HepG2 (cell line): ENCODE results near the gene RBM28. TPM values are rescaled to one million over a fixed set of nuclear protein-coding genes. Genes with fewer than 3 reads are reported as not detected.

Experiments used
- ATAC-seq: fragments of 200-7000 bp; cut with Tn5 transposase; 3 replicates; pipeline ENCODE4 v1.9.1; 2020; ENCODE audit warnings: mild to moderate bottlenecking, moderate library complexity
- BruUV-seq: library from RNA; stranded (reverse); fragments of 400-500 nt; replicated peaks from 2 replicates; lab custom pipeline; 2021; lab: Mats Ljungman, UMichigan
- CTCF ChIA-PET: fragments of 300-600 bp; formaldehyde crosslinking; extraction: SDS; loops from one replicate; lab custom pipeline; 2021; ENCODE audit warnings: low total read pairs, inconsistent platforms, low intra/inter-chr PET ratio; lab: Yijun Ruan, JAX
- POLR2A ChIA-PET: fragments of 350-600 bp; sonication (Branson Sonifier 250); formaldehyde crosslinking; loops from one replicate; lab custom pipeline; 2020; ENCODE audit warnings: antibody characterized with exemption, inconsistent platforms; lab: Yijun Ruan, JAX
- DNase-seq: peaks from one replicate; pipeline ENCODE4 v3.0.0-alpha.2; 2015; ENCODE audit warnings: low spot score
- FAIRE-seq: peaks from 3 replicates; lab custom pipeline; 2011; peaks lifted over from hg19 to GRCh38; lab: Jason Lieb, UNC
- H2AFZ ChIP-seq: one replicate; pipeline ENCODE4 v1.6.1; 2011; ENCODE audit warnings: low read length, inconsistent platforms
- H3K27ac ChIP-seq: fragments of 300-600 bp; 3 replicates; pipeline ENCODE4 v1.8.0; 2011; ENCODE audit warnings: mixed run types, mild to moderate bottlenecking, mixed read lengths, low read length, inconsistent platforms; ENCODE audit not compliant: insufficient read depth; ENCODE audit errors: extremely low read length
- H3K27me3 ChIP-seq, 2 experiments: fragments of 200-600 bp in 1 of 2; 2 replicates in 1 of 2; 3 replicates in 1 of 2; pipeline versions ENCODE4 v1.6.0 to v1.8.0; 2011; ENCODE audit warnings: low read length in 2 of 2, mild to moderate bottlenecking in 2 of 2, moderate library complexity in 2 of 2, inconsistent platforms in 1 of 2; ENCODE audit not compliant: insufficient read depth in 2 of 2, control insufficient read depth in 1 of 2
- H3K36me3 ChIP-seq, 2 experiments: fragments of 200-600 bp in 1 of 2; replicated peaks in 1 of 2; 2 replicates in 1 of 2; 3 replicates in 1 of 2; pipeline versions ENCODE4 v1.5.1 to v1.8.0; 2011; ENCODE audit warnings: low read length in 2 of 2, inconsistent platforms in 1 of 2; ENCODE audit not compliant: insufficient read depth in 2 of 2, control insufficient read depth in 1 of 2
- H3K4me1 ChIP-seq: 2 replicates; pipeline ENCODE4 v1.5.1; 2012; ENCODE audit warnings: low read length, inconsistent platforms; ENCODE audit not compliant: insufficient read depth
- H3K4me2 ChIP-seq: 2 replicates; pipeline ENCODE4 v1.6.0; 2011; ENCODE audit warnings: low read depth, low read length, inconsistent platforms
- H3K4me3 ChIP-seq, 3 experiments: fragments of 200-600 bp in 1 of 3; sonication (generic), shearing (Covaris generic) in 1 of 3; replicated peaks in 1 of 3; 2 replicates each; pipeline ENCODE4 v1.5.1; 2011 to 2016; ENCODE audit warnings: low read length in 3 of 3, inconsistent platforms in 2 of 3, low read depth in 2 of 3, mild to moderate bottlenecking in 2 of 3, control low read depth in 1 of 3, mixed read lengths in 1 of 3; ENCODE audit not compliant: insufficient read depth in 1 of 3
- H3K79me2 ChIP-seq: one replicate; pipeline ENCODE4 v1.6.1; 2011; ENCODE audit warnings: low read length, inconsistent platforms; ENCODE audit not compliant: insufficient read depth
- H3K9ac ChIP-seq: 2 replicates; pipeline ENCODE4 v1.6.0; 2011; ENCODE audit warnings: mild to moderate bottlenecking, low read depth, low read length, inconsistent platforms; ENCODE audit not compliant: insufficient read depth
- H3K9me3 ChIP-seq: 2 replicates; pipeline ENCODE4 v1.5.1; 2012; ENCODE audit warnings: mild to moderate bottlenecking, low read length
- H4K20me1 ChIP-seq: 2 replicates; pipeline ENCODE4 v1.6.0; 2011; ENCODE audit warnings: inconsistent platforms, mild to moderate bottlenecking, low read length, moderate library complexity; ENCODE audit not compliant: insufficient read depth
- AHR ChIP-seq: IDR thresholded peaks from 2 replicates; pipeline ENCODE4 v1.6.1; 2018; ENCODE audit warnings: missing genetic modification reagents, missing compliant biosample characterization
- ELK4 ChIP-seq: sonication (generic); formaldehyde crosslinking; IDR thresholded peaks from 2 replicates; pipeline ENCODE4 v1.9.0; 2021; ENCODE audit warnings: missing genetic modification reagents, borderline replicate concordance
- HMG20A ChIP-seq: IDR thresholded peaks from 2 replicates; pipeline ENCODE4 v1.6.1; 2016; ENCODE audit warnings: borderline replicate concordance
- HNRNPK ChIP-seq: fragments of 200-400 bp; formaldehyde crosslinking; IDR thresholded peaks from 2 replicates; pipeline ENCODE4 v1.6.1; 2018; ENCODE audit warnings: low read length, low read depth, moderate library complexity, mild to moderate bottlenecking; ENCODE audit not compliant: poor library complexity, severe bottlenecking
- MIER3 ChIP-seq: IDR thresholded peaks from 2 replicates; pipeline ENCODE4 v1.6.1; 2016; ENCODE audit warnings: missing compliant biosample characterization, borderline replicate concordance
- MYC ChIP-seq: sonication (generic); formaldehyde crosslinking; IDR thresholded peaks from 2 replicates; pipeline ENCODE4 v1.9.0; 2021; ENCODE audit warnings: missing genetic modification reagents, borderline replicate concordance
- NR2F2 ChIP-seq: IDR thresholded peaks from 2 replicates; pipeline ENCODE4 v1.6.1; 2012; ENCODE audit warnings: low read depth, inconsistent platforms, borderline replicate concordance
- SRF ChIP-seq: IDR thresholded peaks from 2 replicates; pipeline ENCODE4 v1.6.1; 2011; ENCODE audit warnings: mild to moderate bottlenecking, low read depth, low read length, moderate library complexity
- SUZ12 ChIP-seq: fragments of 150-350 bp; IDR thresholded peaks from 2 replicates; pipeline ENCODE4 v1.6.1; 2014; ENCODE audit warnings: low read depth, low read length
- THAP8 ChIP-seq: sonication (generic); formaldehyde crosslinking; IDR thresholded peaks from 2 replicates; pipeline ENCODE4 v1.5.1; 2020; ENCODE audit warnings: missing genetic modification reagents, mild to moderate bottlenecking, borderline replicate concordance
- YY1 ChIP-seq: IDR thresholded peaks from 2 replicates; pipeline ENCODE4 v1.6.1; 2011; ENCODE audit warnings: low read length, low read depth, moderate library complexity, mild to moderate bottlenecking; ENCODE audit not compliant: insufficient read depth, insufficient replicate concordance
- ZFP1 ChIP-seq: IDR thresholded peaks from 2 replicates; pipeline ENCODE4 v1.6.1; 2016
- ZFP36 ChIP-seq: fragments of 150-350 bp; IDR thresholded peaks from 2 replicates; pipeline ENCODE4 v1.6.1; 2018; ENCODE audit warnings: borderline replicate concordance, low read length, low read depth; ENCODE audit not compliant: partially characterized antibody
- ZNF251 ChIP-seq: sonication (generic); formaldehyde crosslinking; IDR thresholded peaks from 2 replicates; pipeline ENCODE4 v1.9.0; 2021; ENCODE audit warnings: mild to moderate bottlenecking, missing genetic modification reagents
- ZNF280B ChIP-seq: sonication (generic); formaldehyde crosslinking; IDR thresholded peaks from 2 replicates; pipeline ENCODE4 v1.5.0; 2020; ENCODE audit warnings: missing genetic modification reagents, mild to moderate bottlenecking, borderline replicate concordance
- ZNF549 ChIP-seq: sonication (generic); formaldehyde crosslinking; IDR thresholded peaks from 2 replicates; pipeline ENCODE4 v1.5.0; 2020; ENCODE audit warnings: missing genetic modification reagents
- WGBS: methylation state at CpG from one replicate; pipeline ENCODE4 v1.1.6; 2017; ENCODE audit warnings: low lambda C conversion rate; 5-methylcytosine and 5-hydroxymethylcytosine counted together
- in situ Hi-C: cut with HindIII; loops from 2 replicates; pipeline ENCODE4 v1.10.0; 2017; ENCODE audit warnings: low pct_unique_long_range_greater_than_20kb; ENCODE audit not compliant: extremely low pct_ligation_motif_present
- intact Hi-C: fragments of 100-400 bp; cut with micrococcal nuclease; formaldehyde crosslinking; loops from one replicate; pipeline ENCODE4 v1.10.0; 2022; ENCODE audit not compliant: unreplicated experiment
- polyA plus RNA-seq, 8 experiments: library from polyadenylated mRNA; depleted of rRNA in 3 of 8; stranded (reverse) in 7 of 8; unstranded in 1 of 8; fragments of >200 nt; fragmentation: Illumina TruSeq in 4 of 8; extraction: Trizol in 4 of 8; gene quantifications; 2 replicates each; pipeline versions ENCODE4 v1.2.1 to v1.2.3, GENCODE V29; 2011 to 2016; ENCODE audit warnings: low read depth in 4 of 8, missing spikeins in 1 of 8, mixed read lengths in 1 of 8; ENCODE audit not compliant: insufficient read depth in 1 of 8
- total RNA-seq, 5 experiments: library from RNA; depleted of rRNA; stranded (reverse); fragments of >200 nt; fragmentation: Illumina TruSeq; extraction: Trizol; gene quantifications; 2 replicates each; pipeline ENCODE4 v1.2.3, GENCODE V29; 2016; ENCODE audit warnings: low read depth in 1 of 5

The RBM28 gene
- total and polyA plus RNA-seq, 2 of the 13 experiments (the other 11 are each of a cell fraction or from before 2014, with no cell fraction given): 20.5 to 49.0 TPM

- ChIA-PET CTCF (no interaction called here), POLR2A (no interaction called here)
- Histone ChIP-seq H3K4me2 (no peak overlapping the region), H2AFZ (no peak overlapping the region), H3K4me3 (no peak overlapping the region), H3K79me2 (no peaks in the 10 kb centered on the region), H3K27ac (no peak overlapping the region), H3K4me1 (peaks cover 13% of the 10 kb centered on the region; the same call in 1 of the 2 replicates), H4K20me1 (no peaks in the 10 kb centered on the region), H3K27me3 (peaks cover 21 to 66% of the 10 kb centered on the region in 2 experiments; a peak in 4 of 5 replicates), H3K9me3 (no peaks in the 10 kb centered on the region), H3K36me3 (no peaks in the 10 kb centered on the region), H3K9ac (no peak overlapping the region)
- WGBS: 26% methylated on average over 4 of the region's 4 CpGs
- no peak for TF ChIP-seq THAP8
- TF ChIP-seq NR2F2: no peak
- no peak for TF ChIP-seq YY1
- no peak for TF ChIP-seq SRF
- TF ChIP-seq AHR (CRISPR knock-in tag): no peak
- TF ChIP-seq ZNF251 (CRISPR knock-in tag): no peak
- no peak for TF ChIP-seq MIER3 (CRISPR knock-in tag)
- TF ChIP-seq ZFP1 (CRISPR knock-in tag): no peak
- no peak for TF ChIP-seq ZNF549 (CRISPR knock-in tag)
- TF ChIP-seq ZNF280B (CRISPR knock-in tag): no peak
- no peak for TF ChIP-seq SUZ12
- TF ChIP-seq MYC (CRISPR knock-in tag): no peak
- no peak for TF ChIP-seq ELK4
- no peak for TF ChIP-seq HMG20A (CRISPR knock-in tag)
- TF ChIP-seq HNRNPK: no peak
- TF ChIP-seq ZFP36: no peak
- ATAC-seq: no peak
- no peak for FAIRE-seq
- DNase-seq: no peak
- in situ Hi-C loops (no loop called here), intact Hi-C loops (no loop called here)
- BruUV-seq: no TSS peak
These were observed 20.6 kb upstream of the RBM28 start for GRCh38 chr7:128364166-128364870.
